GM11168 (cell line): ENCODE results near the gene HIPK2.

Experiments used
- in situ Hi-C: fragments of 300-500 bp; cut with MboI; formaldehyde crosslinking; loops from one replicate; pipeline ENCODE4 v1.12.0; 2022; ENCODE audit warnings: low sequenced_read_pairs; ENCODE audit not compliant: unreplicated experiment

HIPK2 gene

DNA sequence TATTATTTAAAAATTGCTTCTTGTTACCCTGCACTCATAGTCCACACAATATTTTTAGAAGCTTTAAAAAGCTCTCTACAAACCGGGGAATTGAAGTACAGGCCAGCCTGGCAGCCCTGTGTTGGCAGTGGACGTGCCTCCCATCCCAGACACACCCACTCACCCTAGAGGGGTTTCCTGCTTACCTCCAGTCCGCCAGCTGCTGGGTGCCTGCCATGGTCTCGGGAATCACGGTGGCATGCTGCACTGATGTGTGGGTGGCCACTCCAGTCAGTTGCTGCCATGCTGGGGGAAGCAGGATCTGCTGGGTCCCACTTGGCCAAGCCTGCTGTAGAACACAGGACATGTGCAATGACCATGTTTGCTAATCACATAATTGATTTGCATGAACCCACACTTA, 173.9 kb downstream of the HIPK2 start:
- in situ Hi-C loops = no loop called here

DNA sequence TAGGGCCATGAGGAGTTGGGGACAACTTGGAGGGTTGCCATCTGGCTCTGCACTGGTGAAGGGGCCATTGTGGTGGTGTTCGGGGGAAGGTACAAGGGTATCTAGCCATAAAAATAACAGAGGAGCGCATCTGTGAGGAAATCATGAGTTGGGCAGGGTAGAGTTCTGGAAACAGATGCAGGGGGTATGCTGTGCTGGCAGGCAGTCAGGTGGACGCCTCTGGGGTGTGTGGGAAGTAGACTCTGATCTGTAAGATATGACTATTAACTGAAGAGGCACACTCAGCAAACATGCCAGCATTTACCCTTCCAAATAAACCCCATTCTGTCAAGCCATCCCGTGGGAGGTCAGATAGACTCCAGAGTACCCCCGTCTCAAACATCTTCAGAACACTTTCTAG, 174.5 kb downstream of the HIPK2 start:
- in situ Hi-C loops = no loop called here

GRCh38 chr7:139602143-139602722, 175.6 kb downstream of the HIPK2 start:
- in situ Hi-C loops = no loop called here

GRCh38 chr7:139601176-139601575, 176.6 kb downstream of the HIPK2 start:
- in situ Hi-C loops = no loop called here

DNA sequence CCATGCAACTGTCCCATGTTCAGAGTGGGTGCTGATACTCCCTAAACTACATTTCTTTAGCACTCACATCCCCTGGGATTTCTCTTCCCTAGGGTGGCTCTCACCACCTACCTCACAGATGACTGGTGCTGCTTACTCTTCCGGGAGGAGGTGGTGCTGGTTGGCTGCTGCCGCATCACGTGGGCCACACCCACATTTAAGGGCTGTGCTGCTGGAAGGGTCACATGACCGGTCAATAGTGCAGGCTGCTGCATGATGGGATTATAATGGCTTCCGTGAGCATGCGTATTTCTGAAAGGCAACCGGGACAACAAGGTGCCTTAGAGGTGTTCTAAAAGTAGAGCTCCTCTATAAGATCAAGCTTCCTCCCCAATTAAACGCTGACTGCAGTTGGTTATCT, 177.5 kb downstream of the HIPK2 start:
- in situ Hi-C loops = no loop called here

- in situ Hi-C loops = no loop called here
These were observed 179.2 kb downstream of the HIPK2 start for GRCh38 chr7:139598642-139599041.

GRCh38 chr7:139597028-139597427, 180.8 kb downstream of the HIPK2 start:
- in situ Hi-C loops = no loop called here

- in situ Hi-C loops = no loop called here
These were observed 181.2 kb downstream of the HIPK2 start for GRCh38 chr7:139596626-139597025.

- in situ Hi-C loops = no loop called here
These were observed 182.0 kb downstream of the HIPK2 start for GRCh38 chr7:139595806-139596205.

DNA sequence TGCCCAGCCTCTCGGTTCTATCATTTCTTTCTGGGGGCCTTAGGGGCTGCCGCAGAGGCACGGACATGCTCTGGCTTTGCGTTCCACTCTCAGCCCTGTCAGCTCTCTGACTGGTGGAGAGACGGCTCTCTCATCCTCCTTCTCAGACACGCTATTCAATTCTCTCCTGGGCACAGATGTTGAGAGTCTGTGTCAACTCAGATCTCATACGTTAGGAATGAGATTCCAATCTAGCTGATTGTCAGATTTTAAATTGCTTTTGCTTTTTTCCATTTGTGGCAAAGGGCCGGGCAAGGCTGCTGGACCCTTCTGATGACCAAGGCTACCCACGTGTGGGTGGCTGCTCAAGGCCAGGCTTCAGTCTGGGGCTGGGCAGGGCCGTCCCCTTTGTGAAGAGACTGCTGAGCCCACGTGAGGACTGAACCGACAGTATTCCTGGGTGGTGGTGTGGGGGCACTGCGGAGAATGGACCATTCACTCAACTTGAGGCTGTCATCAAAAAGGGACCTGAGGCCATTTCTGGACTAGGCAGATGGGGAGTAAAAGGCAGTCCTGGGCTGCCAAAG, 182.8 kb downstream of the HIPK2 start:
- in situ Hi-C loops = no loop called here

DNA sequence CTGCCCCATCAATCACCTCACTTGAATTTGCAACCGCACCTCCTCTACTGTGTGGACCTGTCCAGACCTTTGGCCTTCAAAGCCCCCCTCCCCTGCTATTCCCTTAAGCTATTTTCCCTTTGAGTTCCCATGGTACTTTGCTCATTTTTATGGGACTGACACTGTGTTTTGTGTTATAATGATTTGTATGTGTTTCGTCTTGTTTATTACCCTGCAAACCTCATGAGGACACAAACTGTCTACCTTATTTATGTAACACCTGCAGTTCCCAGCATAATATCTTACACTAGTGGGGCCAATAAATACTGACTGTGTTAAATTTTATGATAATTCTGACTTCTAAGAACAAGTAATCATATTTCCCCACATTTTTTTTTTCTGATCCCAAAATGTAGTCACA, 183.7 kb downstream of the HIPK2 start:
- in situ Hi-C loops = no loop called here

- in situ Hi-C loops = no loop called here
These were observed 184.9 kb downstream of the HIPK2 start for GRCh38 chr7:139592801-139593461.

DNA sequence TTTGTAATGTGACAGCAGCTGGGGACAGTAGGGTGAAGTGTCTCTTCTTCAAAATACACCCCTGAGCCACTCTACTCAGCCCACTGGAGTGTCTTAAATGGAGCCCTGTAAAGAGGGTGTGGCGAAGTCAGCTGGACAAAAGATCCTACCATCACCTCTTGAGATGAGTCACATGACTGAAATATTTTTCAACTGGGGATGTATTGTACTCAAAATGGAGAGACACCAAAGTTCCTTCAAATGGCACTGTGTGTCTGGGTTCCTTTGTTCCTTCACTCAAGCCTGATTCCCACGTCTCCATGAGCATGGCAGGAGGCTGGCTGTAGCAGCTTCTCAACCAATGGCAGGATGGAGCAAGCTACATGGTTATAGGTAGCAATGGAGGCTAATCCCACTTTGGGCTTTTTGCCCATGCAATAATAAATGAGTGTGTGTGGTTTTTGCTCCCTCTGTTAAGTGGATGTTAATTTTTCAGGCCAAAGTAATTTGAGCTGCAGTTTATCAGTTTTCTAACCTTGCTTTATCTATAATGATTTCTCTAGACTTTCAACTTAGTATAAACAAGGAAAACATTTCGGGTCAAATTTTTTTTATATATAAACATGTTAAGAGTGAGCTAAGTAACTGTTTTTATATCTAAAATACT, 186.1 kb downstream of the HIPK2 start:
- in situ Hi-C loops = no loop called here

- in situ Hi-C loops = no loop called here
These were observed 188.3 kb downstream of the HIPK2 start for GRCh38 chr7:139589474-139589873.

- in situ Hi-C loops = no loop called here
These were observed 189.2 kb downstream of the HIPK2 start for GRCh38 chr7:139588632-139589031.

GRCh38 chr7:139587535-139587934, 190.3 kb downstream of the HIPK2 start:
- in situ Hi-C loops = no loop called here

DNA sequence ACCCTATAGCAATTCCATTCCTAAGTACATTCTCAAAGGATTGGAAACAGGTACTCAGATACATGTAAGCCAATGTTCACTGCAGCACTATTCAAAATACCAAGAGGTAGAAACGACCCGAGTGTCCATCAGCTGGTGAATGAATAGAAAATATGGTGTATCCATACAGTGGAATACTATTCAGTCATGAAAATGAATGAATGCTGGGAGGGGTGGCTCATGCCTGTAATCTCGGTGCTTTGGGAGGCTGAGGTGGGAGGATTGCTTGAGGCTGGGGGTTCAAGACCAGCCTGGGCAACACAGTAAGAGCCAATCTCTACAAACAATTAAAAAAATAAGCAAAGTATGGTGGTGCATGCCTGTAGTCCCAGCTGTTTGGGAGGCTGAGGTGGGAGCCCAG, 191.5 kb downstream of the HIPK2 start:
- in situ Hi-C loops = no loop called here

- in situ Hi-C loops = no loop called here
These were observed 192.8 kb downstream of the HIPK2 start for GRCh38 chr7:139585042-139585441.

GRCh38 chr7:139583826-139584553, 193.8 kb downstream of the HIPK2 start:
- in situ Hi-C loops = no loop called here

DNA sequence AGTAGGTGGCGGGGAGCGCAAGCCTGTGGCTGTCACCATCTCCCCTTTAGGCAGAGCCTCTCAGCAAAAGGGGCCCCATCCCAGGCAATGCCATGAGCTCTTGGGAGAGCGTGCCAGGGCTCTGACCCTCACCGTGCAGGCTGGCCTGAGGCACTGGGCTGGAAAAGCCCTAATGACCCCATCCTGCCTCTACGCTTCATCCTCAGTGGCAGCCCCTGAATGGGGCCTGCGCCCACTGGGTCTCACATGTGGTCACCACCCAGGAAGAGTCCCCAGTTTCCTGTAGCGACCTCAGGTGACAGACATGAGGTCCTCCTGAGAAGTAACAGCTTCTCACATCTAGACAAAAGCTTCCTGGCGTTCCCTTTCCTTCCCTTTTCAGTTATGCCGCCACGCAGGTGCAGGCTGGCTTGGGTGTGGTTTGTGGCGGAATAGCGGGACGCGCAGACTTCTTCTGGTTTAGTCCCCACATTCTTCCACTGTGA, 195.1 kb downstream of the HIPK2 start:
- in situ Hi-C loops = no loop called here
